GM12878 (cell line): ENCODE results near the gene MANEAL. TPM values are rescaled to one million over a fixed set of nuclear protein-coding genes. Genes with fewer than 3 reads are reported as not detected.
A peak's percentile ranks its signal among the peaks of the same experiment; 100 is the strongest.

Experiments used
- ATAC-seq: fragments of 200-7000 bp; cut with Tn5 transposase; 3 replicates; pipeline ENCODE4 v1.9.1; 2020; ENCODE audit warnings: mild to moderate bottlenecking, moderate library complexity
- BruUV-seq: library from RNA; stranded (reverse); fragments of 400-500 nt; replicated peaks from 2 replicates; lab custom pipeline; 2021; lab: Mats Ljungman, UMichigan
- CTCF ChIA-PET: fragments of 300-600 bp; sonication (Branson Sonifier 250); formaldehyde crosslinking; extraction: SDS; loops from one replicate; lab custom pipeline; 2021; ENCODE audit warnings: inconsistent platforms; lab: Yijun Ruan, JAX
- POLR2A ChIA-PET: fragments of 350-600 bp; formaldehyde crosslinking; extraction: SDS; loops from one replicate; lab custom pipeline; 2021; ENCODE audit warnings: inconsistent platforms; lab: Charles Lee
- RAD21 ChIA-PET: fragments of 300-600 bp; sonication (Branson Sonifier 250); formaldehyde crosslinking; loops from one replicate; lab custom pipeline; 2023; ENCODE audit warnings: antibody characterized with exemption; ENCODE audit not compliant: unreplicated experiment; lab: Charles Lee
- SMC1A ChIA-PET: fragments of 300-600 bp; sonication (Branson Sonifier 250); formaldehyde crosslinking; loops from one replicate; lab custom pipeline; 2023; ENCODE audit not compliant: unreplicated experiment, uncharacterized antibody; lab: Charles Lee
- DNase-seq: peaks from one replicate; pipeline ENCODE4 v3.0.0-alpha.2; 2011; ENCODE audit warnings: low read depth, low spot score
- FAIRE-seq: peaks from 3 replicates; lab custom pipeline; 2011; peaks lifted over from hg19 to GRCh38; lab: Jason Lieb, UNC
- H2AFZ ChIP-seq: 2 replicates; pipeline ENCODE4 v1.6.0; 2011; ENCODE audit warnings: low read depth, low read length, control low read depth; ENCODE audit not compliant: control insufficient read depth
- H3K27ac ChIP-seq: 2 replicates; pipeline ENCODE4 v1.5.1; 2011; ENCODE audit warnings: control low read depth; ENCODE audit not compliant: control insufficient read depth, insufficient read depth
- H3K27me3 ChIP-seq, 2 experiments: replicated peaks in 1 of 2; 2 replicates each; pipeline versions ENCODE4 v1.6.0 to v1.6.1; 2011; ENCODE audit warnings: low read length in 1 of 2; ENCODE audit not compliant: control insufficient read depth in 2 of 2, insufficient read depth in 2 of 2
- H3K36me3 ChIP-seq, 2 experiments: 2 replicates each; pipeline ENCODE4 v1.5.1; 2011; ENCODE audit warnings: low read length in 1 of 2; ENCODE audit not compliant: control insufficient read depth in 2 of 2, insufficient read depth in 2 of 2
- H3K4me1 ChIP-seq: 2 replicates; pipeline ENCODE4 v1.6.1; 2011; ENCODE audit warnings: mild to moderate bottlenecking, low read length, moderate library complexity, mixed read lengths; ENCODE audit not compliant: control insufficient read depth, insufficient read depth
- H3K4me2 ChIP-seq: 2 replicates; pipeline ENCODE4 v1.6.0; 2011; ENCODE audit warnings: control low read depth; ENCODE audit not compliant: control insufficient read depth, insufficient read depth
- H3K4me3 ChIP-seq: fragments of 200-600 bp; sonication (generic); 2 replicates; pipeline ENCODE4 v1.5.1; 2016
- H3K79me2 ChIP-seq: 2 replicates; pipeline ENCODE4 v1.6.0; 2011; ENCODE audit warnings: low read length; ENCODE audit not compliant: control insufficient read depth, insufficient read depth
- H3K9ac ChIP-seq: 2 replicates; pipeline ENCODE4 v1.8.0; 2011; ENCODE audit warnings: low read length, control low read depth, mixed read lengths; ENCODE audit not compliant: control insufficient read depth, insufficient read depth
- H3K9me3 ChIP-seq: replicated peaks from 3 replicates; pipeline ENCODE4 v1.5.1; 2011; ENCODE audit warnings: mild to moderate bottlenecking, low read length; ENCODE audit not compliant: control insufficient read depth, insufficient read depth
- H4K20me1 ChIP-seq: 2 replicates; pipeline ENCODE4 v1.6.0; 2011; ENCODE audit not compliant: control insufficient read depth, insufficient read depth
- E2F8 ChIP-seq: fragments of 450-650 bp; IDR thresholded peaks from 2 replicates; pipeline ENCODE4 v1.6.1; 2018; ENCODE audit warnings: mild to moderate bottlenecking, low read depth, moderate library complexity; ENCODE audit not compliant: partially characterized antibody
- FOXK2 ChIP-seq: fragments of 450-650 bp; IDR thresholded peaks from 2 replicates; pipeline ENCODE4 v1.6.1; 2017; ENCODE audit warnings: mild to moderate bottlenecking, moderate library complexity
- HCFC1 ChIP-seq: fragments of 150-350 bp; IDR thresholded peaks from 2 replicates; pipeline ENCODE4 v1.6.1; 2014; ENCODE audit warnings: low read length
- IKZF1 ChIP-seq: fragments of 450-650 bp; conservative IDR thresholded peaks from 2 replicates; pipeline ENCODE4 v1.6.1; 2017; ENCODE audit warnings: antibody characterized with exemption, mild to moderate bottlenecking
- IRF3 ChIP-seq: fragments of 450-650 bp; IDR thresholded peaks from 2 replicates; pipeline ENCODE4 v1.6.1; 2014; ENCODE audit warnings: mild to moderate bottlenecking
- KLF5 ChIP-seq: fragments of 450-650 bp; IDR thresholded peaks from 2 replicates; pipeline ENCODE4 v1.6.1; 2014; ENCODE audit warnings: mild to moderate bottlenecking; ENCODE audit not compliant: partially characterized antibody
- NR2F1 ChIP-seq: fragments of 450-650 bp; conservative IDR thresholded peaks from 2 replicates; pipeline ENCODE4 v1.6.1; 2017; ENCODE audit warnings: mild to moderate bottlenecking
- POLR2AphosphoS2 ChIP-seq: IDR thresholded peaks from 2 replicates; pipeline ENCODE4 v1.6.1; 2011; ENCODE audit warnings: low read depth, mild to moderate bottlenecking, low read length, improper control_type of control experiment, moderate library complexity
- SMC3 ChIP-seq: IDR thresholded peaks from 2 replicates; pipeline ENCODE4 v1.6.1; 2011; ENCODE audit warnings: low read length, improper control_type of control experiment, borderline replicate concordance
- SREBF1 ChIP-seq: IDR thresholded peaks from 2 replicates; pipeline ENCODE4 v1.6.1; 2012; ENCODE audit warnings: mild to moderate bottlenecking, low read length
- ZBTB4 ChIP-seq: fragments of 450-650 bp; formaldehyde crosslinking; IDR thresholded peaks from 2 replicates; pipeline ENCODE4 v1.4.0; 2022; ENCODE audit warnings: mild to moderate bottlenecking, moderate library complexity
- ZNF217 ChIP-seq: fragments of 450-650 bp; IDR thresholded peaks from 2 replicates; pipeline ENCODE4 v1.6.1; 2017; ENCODE audit warnings: antibody characterized with exemption, mild to moderate bottlenecking
- ZNF622 ChIP-seq: fragments of 450-650 bp; IDR thresholded peaks from 2 replicates; pipeline ENCODE4 v1.6.1; 2017; ENCODE audit warnings: mild to moderate bottlenecking, inconsistent platforms
- ZZZ3 ChIP-seq: IDR thresholded peaks from 2 replicates; pipeline ENCODE4 v1.6.1; 2011; ENCODE audit warnings: low read depth; ENCODE audit not compliant: control insufficient read depth, insufficient read length
- WGBS: methylation state at CpG from one replicate; pipeline ENCODE4 v1.1.6; 2016; ENCODE audit warnings: low lambda C conversion rate; ENCODE audit not compliant: insufficient replicate concordance, insufficient coverage; ENCODE audit errors: missing lambda C conversion rate; 5-methylcytosine and 5-hydroxymethylcytosine counted together
- in situ Hi-C: fragments of 300-500 bp; cut with MboI; formaldehyde crosslinking; loops from 9 replicates; pipeline ENCODE4 v1.14.3; 2018; ENCODE audit warnings: mixed read lengths
- intact Hi-C: fragments of 100-400 bp; cut with micrococcal nuclease; formaldehyde crosslinking; loops from one replicate; pipeline ENCODE4 v1.14.2; 2022; ENCODE audit not compliant: unreplicated experiment
- polyA plus RNA-seq, 11 experiments: library from polyadenylated mRNA; depleted of rRNA in 4 of 11; unstranded in 6 of 11; stranded (reverse) in 5 of 11; fragments of >200 nt; fragmentation: Nextera tagmentation in 4 of 11; fragmentation: Illumina TruSeq in 1 of 11; extraction: Ambion mirVana in 4 of 11; extraction: Trizol in 1 of 11; gene quantifications; 1 replicate in 1 of 11; 2 replicates in 10 of 11; pipeline versions ENCODE4 v1.2.1 to v1.2.3, GENCODE V29; 2011 to 2016; ENCODE audit warnings: inconsistent platforms in 2 of 11, missing spikeins in 2 of 11, low read depth in 1 of 11
- total RNA-seq, 4 experiments: library from RNA; depleted of rRNA in 3 of 4; stranded (reverse); fragments of >200 nt in 3 of 4; fragmentation: Illumina TruSeq in 1 of 4; extraction: Trizol in 1 of 4; gene quantifications; 2 replicates each; pipeline versions ENCODE4 v1.2.1 to v1.2.3, GENCODE V29; 2013 to 2021
- TF ChIP-seq, protein P1 (sequence below): IDR thresholded peaks from 2 replicates; pipeline ENCODE4 v1.6.1; 2011; ENCODE audit warnings: borderline replicate concordance, low read depth, mild to moderate bottlenecking, moderate library complexity, mixed read lengths, low read length; ENCODE audit not compliant: insufficient read depth; ENCODE audit errors: extremely low read length

MANEAL gene
- total and polyA plus RNA-seq, 10 of the 15 experiments (the other 5 are each of a cell fraction or from before 2014, with no cell fraction given) = 0.83 to 11.1 (median 5.7) TPM

DNA sequence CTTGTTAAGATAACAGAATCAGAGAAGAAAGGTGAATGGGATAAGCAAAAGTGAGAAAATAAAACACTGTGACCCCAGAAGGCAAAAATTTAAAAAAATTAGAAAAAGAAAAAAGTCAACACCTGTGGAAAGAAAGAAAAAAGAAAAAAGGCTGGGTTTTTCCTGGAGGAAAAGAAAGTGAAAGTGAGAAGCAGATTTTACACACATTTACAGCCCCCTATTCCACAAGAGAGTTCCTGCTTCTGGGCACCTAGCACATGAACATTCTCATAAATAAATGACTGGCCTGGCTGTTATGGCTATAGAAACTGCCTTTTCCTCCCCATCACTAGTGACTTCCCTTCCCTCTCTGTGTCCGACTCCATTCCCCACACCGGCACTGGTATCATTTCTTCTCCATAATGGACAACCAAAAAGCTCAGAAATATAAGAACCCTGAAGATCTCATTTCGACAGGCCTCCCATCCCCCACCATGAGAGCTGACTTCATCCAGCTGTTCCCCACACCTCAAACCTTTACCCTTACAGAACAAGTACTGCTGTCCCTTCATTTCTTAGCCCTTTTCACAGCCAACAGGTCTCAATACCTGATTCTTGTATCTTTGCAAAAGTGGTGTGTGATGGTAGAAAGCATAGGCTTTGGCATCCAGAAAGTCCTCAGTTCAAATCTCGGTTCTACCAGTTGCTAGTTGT lies 53.1 kb downstream of the MANEAL start:
- Histone ChIP-seq H4K20me1 (no peaks in the 10 kb centered on the region), H3K4me1 (peaks cover 7% of the 10 kb centered on the region), H3K79me2 (peaks cover 55% of the 10 kb centered on the region), H3K4me2 (peak overlapping the region; percentile 36), H3K27me3 (no peaks in the 10 kb centered on the region), H3K9me3 (no peaks in the 10 kb centered on the region), H2AFZ (no peak overlapping the region; the same call in 1 of the 2 replicates), H3K9ac (no peak overlapping the region), H3K4me3 (peak overlapping the region; percentile 34), H3K36me3 (peaks cover 0 to 8% of the 10 kb centered on the region in 2 experiments; a peak in 3 of 4 replicates), H3K27ac (peak overlapping the region; percentile 59)
- CTCF ChIA-PET = interaction anchor here (0.7 to 2.7 kb wide), 4 partner anchors 10 to 158 kb away, joined by 3 to 23 read pairs (median 4); partner anchors contain the start of gene MTF1
- POLR2A ChIA-PET = interaction anchor here (0.7 to 1.0 kb wide), 3 partner anchors 9 to 139 kb away, joined by 4 to 8 read pairs (median 4); partner anchors contain the start of gene MTF1
- RAD21 ChIA-PET = interaction anchor here (1.0 to 1.7 kb wide), 2 partner anchors 12 to 155 kb away, joined by 3 to 8 read pairs; partner anchors contain the start of genes CDCA8 and MTF1
- SMC1A ChIA-PET = interaction anchor here (0.6 to 2.4 kb wide), 6 partner anchors 9 to 80 kb away, joined by 3 to 11 read pairs (median 3); partner anchors contain the start of gene MTF1
- BruUV-seq = no TSS peak
- DNase-seq (peak; percentile 13), FAIRE-seq (no peak), ATAC-seq (peak; percentile 74)
- WGBS = 52% methylated on average over 4 of the region's 4 CpGs
- in situ Hi-C loops = no loop called here
- intact Hi-C loops = no loop called here
- no peak for TF ChIP-seq ZZZ3
- TF ChIP-seq POLR2AphosphoS2 = no peak
- TF ChIP-seq, protein P1, sequence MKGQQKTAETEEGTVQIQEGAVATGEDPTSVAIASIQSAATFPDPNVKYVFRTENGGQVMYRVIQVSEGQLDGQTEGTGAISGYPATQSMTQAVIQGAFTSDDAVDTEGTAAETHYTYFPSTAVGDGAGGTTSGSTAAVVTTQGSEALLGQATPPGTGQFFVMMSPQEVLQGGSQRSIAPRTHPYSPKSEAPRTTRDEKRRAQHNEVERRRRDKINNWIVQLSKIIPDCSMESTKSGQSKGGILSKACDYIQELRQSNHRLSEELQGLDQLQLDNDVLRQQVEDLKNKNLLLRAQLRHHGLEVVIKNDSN = no peak
- TF ChIP-seq IRF3 = no peak
- TF ChIP-seq SREBF1 = no peak
- no peak for TF ChIP-seq ZNF622
- TF ChIP-seq E2F8 = no peak
- TF ChIP-seq IKZF1 = 0 out of 2 replicates have a peak, but pooled peaks have one; percentile 30
- TF ChIP-seq ZNF217 = no peak
- TF ChIP-seq ZBTB4 (CRISPR knock-in tag) = no peak
- TF ChIP-seq HCFC1 = 0 out of 2 replicates have a peak, but pooled peaks have one; percentile 13
- no peak for TF ChIP-seq KLF5
- no peak for TF ChIP-seq FOXK2
- TF ChIP-seq NR2F1 = no peak
- TF ChIP-seq SMC3 = no peak
